ENCODE results near the gene LOXL3. TPM values are rescaled to one million over a fixed set of nuclear protein-coding genes. Genes with fewer than 3 reads are reported as not detected.

The LOXL3 gene
- total RNA-seq, 1 donor from 2014 or later = 24.2 TPM

DNA sequence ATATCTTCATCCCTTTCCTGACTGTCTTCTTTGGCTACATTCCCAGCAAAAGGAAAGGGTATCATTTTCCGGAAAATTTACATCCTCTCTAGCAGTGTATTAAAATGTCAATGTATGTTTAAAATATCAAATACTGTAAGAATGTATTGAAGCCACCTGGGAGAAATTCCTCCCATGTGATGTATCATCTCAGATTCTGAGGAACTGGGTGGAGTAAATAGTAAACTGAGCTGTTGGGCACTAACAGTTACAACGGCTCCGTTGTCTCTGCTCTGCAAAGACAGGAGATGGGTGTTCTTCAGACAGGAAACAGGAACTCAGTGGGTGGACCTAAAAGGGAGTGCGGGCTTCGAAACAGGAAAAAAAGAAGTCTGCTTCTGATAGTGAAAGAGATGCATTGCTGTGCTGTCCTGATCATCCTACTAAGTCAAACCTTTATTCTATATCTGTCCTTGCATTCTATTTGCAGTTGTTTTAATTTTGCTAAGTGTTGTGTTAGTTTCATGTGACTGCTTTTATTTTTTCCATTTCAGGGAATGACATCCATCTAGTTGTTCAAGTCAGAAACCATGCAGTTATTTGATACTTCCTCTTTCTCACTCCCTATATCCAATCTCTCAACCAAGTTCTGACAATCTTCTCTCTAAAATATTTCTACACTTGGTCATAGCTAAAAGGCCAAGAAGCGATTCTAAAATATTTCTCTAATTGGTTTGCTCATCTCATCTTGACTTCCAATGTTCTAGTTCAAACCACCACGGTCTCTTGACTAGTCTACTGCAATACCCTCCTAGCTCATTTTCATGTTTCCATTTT lies 20.2 kb upstream of the LOXL3 start:
- no peaks in the 10 kb centered on the region for H3K4me1 Mint-ChIP-seq (ENCODE audit: low read depth)
- no peaks in the 10 kb centered on the region for H3K36me3 Mint-ChIP-seq (ENCODE audit: insufficient read depth)
- H3K9me3 Mint-ChIP-seq (ENCODE audit: low read depth) = no peaks in the 10 kb centered on the region
- DNase-seq (ENCODE audit: low spot score, unreplicated experiment) = no peak
- H3K4me3 Mint-ChIP-seq (ENCODE audit: low read depth) = no peak overlapping the region
- H3K27me3 Mint-ChIP-seq = peaks cover 15% of the 10 kb centered on the region
- TF ChIP-seq, protein P1, sequence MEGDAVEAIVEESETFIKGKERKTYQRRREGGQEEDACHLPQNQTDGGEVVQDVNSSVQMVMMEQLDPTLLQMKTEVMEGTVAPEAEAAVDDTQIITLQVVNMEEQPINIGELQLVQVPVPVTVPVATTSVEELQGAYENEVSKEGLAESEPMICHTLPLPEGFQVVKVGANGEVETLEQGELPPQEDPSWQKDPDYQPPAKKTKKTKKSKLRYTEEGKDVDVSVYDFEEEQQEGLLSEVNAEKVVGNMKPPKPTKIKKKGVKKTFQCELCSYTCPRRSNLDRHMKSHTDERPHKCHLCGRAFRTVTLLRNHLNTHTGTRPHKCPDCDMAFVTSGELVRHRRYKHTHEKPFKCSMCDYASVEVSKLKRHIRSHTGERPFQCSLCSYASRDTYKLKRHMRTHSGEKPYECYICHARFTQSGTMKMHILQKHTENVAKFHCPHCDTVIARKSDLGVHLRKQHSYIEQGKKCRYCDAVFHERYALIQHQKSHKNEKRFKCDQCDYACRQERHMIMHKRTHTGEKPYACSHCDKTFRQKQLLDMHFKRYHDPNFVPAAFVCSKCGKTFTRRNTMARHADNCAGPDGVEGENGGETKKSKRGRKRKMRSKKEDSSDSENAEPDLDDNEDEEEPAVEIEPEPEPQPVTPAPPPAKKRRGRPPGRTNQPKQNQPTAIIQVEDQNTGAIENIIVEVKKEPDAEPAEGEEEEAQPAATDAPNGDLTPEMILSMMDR (IDR thresholded peaks at IDR 0.05; ENCODE audit: unreplicated experiment) = no peak
- no peak overlapping the region for H3K27ac Mint-ChIP-seq

DNA sequence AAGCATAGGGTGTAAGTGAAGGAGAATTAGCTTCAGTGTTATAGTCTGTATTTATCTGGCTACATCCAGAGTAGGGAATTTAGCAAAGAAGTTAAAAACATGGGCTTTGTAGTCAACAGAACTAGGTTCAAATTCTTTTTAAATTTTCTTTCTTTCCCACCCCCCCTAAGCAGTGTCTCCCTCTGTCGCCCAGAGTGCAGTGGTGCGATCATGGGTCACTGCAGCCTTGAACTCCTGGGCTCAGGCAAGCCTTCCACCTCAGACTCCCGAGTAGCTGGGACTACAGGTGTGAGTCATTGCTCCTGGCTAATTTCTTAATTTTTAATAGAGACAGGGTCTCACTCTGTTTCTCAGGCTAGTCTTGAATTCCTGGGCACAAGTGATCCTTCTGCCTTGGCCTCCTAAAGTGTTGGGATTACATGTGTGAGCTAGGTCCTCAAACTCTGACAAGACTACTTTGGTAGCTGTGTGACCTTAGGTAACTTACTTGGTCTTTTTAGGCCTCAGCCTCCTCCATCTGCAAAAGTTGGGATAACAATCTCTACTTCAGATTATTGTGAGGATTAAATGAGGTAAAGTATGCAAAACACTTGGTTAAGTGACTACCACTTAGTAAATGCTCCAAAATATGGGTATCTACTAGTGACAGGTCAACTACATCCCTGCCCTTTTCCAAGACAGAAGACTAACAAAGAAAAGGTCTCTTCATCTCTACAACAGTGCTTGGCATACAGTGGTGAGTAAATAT lies 18.6 kb upstream of the LOXL3 start:
- peaks cover 18% of the 10 kb centered on the region for H3K27me3 Mint-ChIP-seq
- TF ChIP-seq, protein P1 (IDR thresholded peaks at IDR 0.05; ENCODE audit: unreplicated experiment) = no peak
- DNase-seq (ENCODE audit: low spot score, unreplicated experiment) = no peak
- H3K36me3 Mint-ChIP-seq (ENCODE audit: insufficient read depth) = no peaks in the 10 kb centered on the region
- H3K27ac Mint-ChIP-seq = no peak overlapping the region
- no peaks in the 10 kb centered on the region for H3K9me3 Mint-ChIP-seq (ENCODE audit: low read depth)
- H3K4me1 Mint-ChIP-seq (ENCODE audit: low read depth) = no peaks in the 10 kb centered on the region
- no peak overlapping the region for H3K4me3 Mint-ChIP-seq (ENCODE audit: low read depth)

DNA sequence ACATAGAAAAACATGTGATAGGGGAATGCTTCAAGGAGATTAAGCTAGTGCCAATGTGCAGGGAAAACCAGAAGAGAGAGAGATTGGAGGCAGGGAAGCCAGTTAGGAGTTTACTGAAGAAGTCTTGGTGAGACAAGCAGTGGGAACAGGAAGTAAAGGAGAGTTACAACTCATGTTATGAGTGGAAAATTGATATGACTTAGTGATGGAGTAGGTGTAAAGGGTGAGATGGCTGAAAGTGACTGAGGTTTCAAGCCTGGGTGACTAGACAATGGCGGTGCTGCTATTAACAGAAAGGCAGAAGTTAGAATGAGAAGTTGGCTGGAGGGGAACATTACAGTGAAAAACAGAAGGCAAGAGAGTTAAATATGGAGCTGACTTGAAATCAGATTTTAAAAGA lies 17.3 kb upstream of the LOXL3 start:
- TF ChIP-seq, protein P1 (IDR thresholded peaks at IDR 0.05; ENCODE audit: unreplicated experiment) = no peak
- no peaks in the 10 kb centered on the region for H3K9me3 Mint-ChIP-seq (ENCODE audit: low read depth)
- H3K27me3 Mint-ChIP-seq = peaks cover 11% of the 10 kb centered on the region
- no peaks in the 10 kb centered on the region for H3K4me1 Mint-ChIP-seq (ENCODE audit: low read depth)
- no peaks in the 10 kb centered on the region for H3K36me3 Mint-ChIP-seq (ENCODE audit: insufficient read depth)
- no peak overlapping the region for H3K4me3 Mint-ChIP-seq (ENCODE audit: low read depth)
- H3K27ac Mint-ChIP-seq = no peak overlapping the region
- DNase-seq (ENCODE audit: low spot score, unreplicated experiment) = no peak

DNA sequence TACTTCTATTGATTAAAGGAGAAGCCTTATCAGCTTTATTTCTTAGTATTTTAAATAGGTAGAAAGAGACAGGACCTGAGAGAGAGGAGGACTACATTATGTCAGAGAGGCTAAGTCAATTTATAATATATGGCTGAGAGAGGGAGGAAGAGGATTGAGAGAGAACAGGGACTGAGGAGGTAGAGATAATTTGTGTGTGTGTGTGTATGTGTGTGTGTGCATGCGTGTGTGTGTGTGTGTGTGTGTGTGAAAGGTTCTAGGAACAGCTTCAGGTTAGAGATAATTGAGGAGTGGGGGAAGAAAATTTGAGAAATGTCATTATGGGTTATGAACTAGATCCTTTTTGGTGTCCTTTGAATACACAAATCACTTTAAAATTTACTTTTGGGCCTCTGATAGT lies 15.9 kb upstream of the LOXL3 start:
- DNase-seq (ENCODE audit: low spot score, unreplicated experiment) = no peak
- H3K36me3 Mint-ChIP-seq (ENCODE audit: insufficient read depth) = no peaks in the 10 kb centered on the region
- TF ChIP-seq, protein P1 (IDR thresholded peaks at IDR 0.05; ENCODE audit: unreplicated experiment) = no peak
- no peak overlapping the region for H3K27ac Mint-ChIP-seq
- H3K4me1 Mint-ChIP-seq (ENCODE audit: low read depth) = no peaks in the 10 kb centered on the region
- H3K4me3 Mint-ChIP-seq (ENCODE audit: low read depth) = no peak overlapping the region
- H3K27me3 Mint-ChIP-seq = peaks cover 14% of the 10 kb centered on the region
- H3K9me3 Mint-ChIP-seq (ENCODE audit: low read depth) = no peaks in the 10 kb centered on the region

DNA sequence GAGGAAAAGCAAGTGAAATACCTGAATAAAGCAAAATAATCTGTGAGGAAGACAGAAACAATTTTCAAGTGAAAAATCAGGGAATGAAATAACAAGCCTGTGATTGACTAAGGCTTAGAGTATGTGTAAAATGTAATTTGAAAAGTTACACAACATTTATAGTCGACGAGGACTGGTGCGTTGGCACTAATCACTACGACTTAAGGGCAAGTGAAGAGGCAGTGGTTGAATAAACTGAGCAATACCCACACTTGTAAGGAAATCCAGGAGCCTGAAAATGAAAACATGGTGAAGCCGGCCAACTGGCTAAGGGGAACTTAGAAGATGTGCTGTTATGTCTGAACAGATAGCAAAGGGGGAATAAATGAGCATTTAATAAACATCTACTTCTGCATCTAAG lies 14.1 kb upstream of the LOXL3 start:
- no peaks in the 10 kb centered on the region for H3K9me3 Mint-ChIP-seq (ENCODE audit: low read depth)
- H3K4me3 Mint-ChIP-seq (ENCODE audit: low read depth) = no peak overlapping the region
- TF ChIP-seq, protein P1 (IDR thresholded peaks at IDR 0.05; ENCODE audit: unreplicated experiment) = no peak
- H3K27ac Mint-ChIP-seq = no peak overlapping the region
- H3K27me3 Mint-ChIP-seq = peaks cover 21% of the 10 kb centered on the region
- H3K4me1 Mint-ChIP-seq (ENCODE audit: low read depth) = no peaks in the 10 kb centered on the region
- no peak for DNase-seq (ENCODE audit: low spot score, unreplicated experiment)
- no peaks in the 10 kb centered on the region for H3K36me3 Mint-ChIP-seq (ENCODE audit: insufficient read depth)
